ENCODE measurements around the gene MELTF. TPM values are rescaled to one million over a fixed set of nuclear protein-coding genes. Genes with fewer than 3 reads are reported as not detected.

MELTF gene
- total RNA-seq, 1 experiment from 2014 or later: 9.2 TPM

DNA sequence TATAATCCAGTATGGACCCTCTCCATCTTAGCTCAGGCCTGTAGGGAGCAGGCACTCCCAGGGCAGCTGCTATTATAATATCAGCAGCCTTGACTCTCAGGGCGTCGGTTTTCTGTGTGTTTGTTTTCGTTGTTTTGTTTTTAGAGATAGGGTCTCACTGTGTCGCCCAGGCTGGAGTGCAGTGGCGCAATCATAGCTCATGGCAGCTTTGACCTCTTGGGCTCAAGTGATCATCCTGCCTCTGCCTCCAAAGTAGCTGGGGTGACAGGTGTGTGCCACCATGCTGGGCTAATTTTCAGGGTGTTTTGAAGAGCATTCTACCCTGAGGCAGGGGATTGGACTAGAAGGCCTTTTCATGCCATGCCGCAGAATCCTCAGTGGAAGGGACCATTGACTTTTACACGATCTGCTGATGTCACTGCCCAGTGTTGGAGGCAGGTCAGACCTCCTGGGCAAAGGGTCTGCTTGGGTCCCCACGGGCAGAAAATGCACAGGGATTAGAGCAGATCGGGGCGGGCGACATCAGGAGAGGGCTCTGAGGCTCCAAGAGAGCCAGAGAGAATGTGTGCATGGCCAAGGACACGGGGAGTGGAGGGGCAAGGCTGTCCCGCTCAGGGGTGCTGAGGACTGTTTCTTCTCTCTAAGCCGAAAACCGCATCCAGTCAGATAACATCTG is 7.8 kb downstream of the MELTF start:
- no peak overlapping the region for H3T11ph ChIP-seq (ENCODE audit: low read length)
- H2BK12ac ChIP-seq (ENCODE audit: insufficient read length, low read depth, low read length): no peak overlapping the region
- H3K27me3 ChIP-seq (ENCODE audit: insufficient read depth, low read length): no peaks in the 10 kb centered on the region
- H2AFZ ChIP-seq (ENCODE audit: low read length): no peak overlapping the region
- no peak overlapping the region for H2BK5ac ChIP-seq (ENCODE audit: insufficient read length, low read length)
- H3K9ac ChIP-seq (ENCODE audit: extremely low read depth, insufficient read length, low read length): no peak overlapping the region
- H3K4me2 ChIP-seq (ENCODE audit: insufficient read depth, insufficient read length, low read length): no peak overlapping the region
- no peaks in the 10 kb centered on the region for H4K20me1 ChIP-seq (ENCODE audit: control insufficient read depth, insufficient read depth, insufficient read length)
- H3K56ac ChIP-seq (ENCODE audit: insufficient read length, low read depth, low read length): no peak overlapping the region
- H2AK5ac ChIP-seq (ENCODE audit: insufficient read length, low read length): no peak overlapping the region
- H4K8ac ChIP-seq (replicated peaks; ENCODE audit: insufficient read length, low read depth, low read length): no peak overlapping the region
- H3K9me3 ChIP-seq (ENCODE audit: control insufficient read depth, low read depth, low read length): no peaks in the 10 kb centered on the region
- Mint-ChIP-seq H3K9me3 (no peaks in the 10 kb centered on the region), H3K36me3 (ENCODE audit: insufficient read depth in 1 of 3, low read depth in 3 of 3) (peaks cover 0 to 7% (median 0%) of the 10 kb centered on the region in 3 experiments; a peak in 1 of 7 replicates), H3K27me3 (ENCODE audit: low read depth) (peaks cover 13% of the 10 kb centered on the region), H3K27ac (no peak overlapping the region), H3K4me3 (no peak overlapping the region; a peak in 1 of 5 replicates), H3K4me1 (peaks cover 27 to 28% of the 10 kb centered on the region in 2 experiments)
- H4K91ac ChIP-seq (ENCODE audit: insufficient read length, low read depth, low read length): no peak overlapping the region
- no peak overlapping the region for H3K4ac ChIP-seq (ENCODE audit: low read depth, low read length)
- no peak overlapping the region for H3K23ac ChIP-seq (ENCODE audit: insufficient read length, low read depth, low read length)
- no peak overlapping the region for H2BK20ac ChIP-seq (ENCODE audit: low read depth, low read length, poor library complexity, severe bottlenecking)
- no peaks in the 10 kb centered on the region; the same call in 1 of the 2 replicates for H3K4me1 ChIP-seq (ENCODE audit: insufficient read depth, low read length)
- H3K18ac ChIP-seq (ENCODE audit: insufficient read length, low read depth, low read length): no peak overlapping the region
- H2BK15ac ChIP-seq (ENCODE audit: low read depth, low read length): no peak overlapping the region
- H3K79me1 ChIP-seq (ENCODE audit: insufficient read depth, low read depth, low read length, poor library complexity, severe bottlenecking): no peaks in the 10 kb centered on the region
- no peak overlapping the region for H3K14ac ChIP-seq (ENCODE audit: insufficient read depth, low read length)
- no peak for DNase-seq
- no peak overlapping the region for H4K5ac ChIP-seq (ENCODE audit: insufficient read length, low read depth, low read length)
- no peak overlapping the region for H3K27ac ChIP-seq (ENCODE audit: insufficient read length, low read depth, low read length)
- H2BK120ac ChIP-seq (ENCODE audit: low read depth, low read length, poor library complexity, severe bottlenecking): no peak overlapping the region
- TF ChIP-seq, protein P1, sequence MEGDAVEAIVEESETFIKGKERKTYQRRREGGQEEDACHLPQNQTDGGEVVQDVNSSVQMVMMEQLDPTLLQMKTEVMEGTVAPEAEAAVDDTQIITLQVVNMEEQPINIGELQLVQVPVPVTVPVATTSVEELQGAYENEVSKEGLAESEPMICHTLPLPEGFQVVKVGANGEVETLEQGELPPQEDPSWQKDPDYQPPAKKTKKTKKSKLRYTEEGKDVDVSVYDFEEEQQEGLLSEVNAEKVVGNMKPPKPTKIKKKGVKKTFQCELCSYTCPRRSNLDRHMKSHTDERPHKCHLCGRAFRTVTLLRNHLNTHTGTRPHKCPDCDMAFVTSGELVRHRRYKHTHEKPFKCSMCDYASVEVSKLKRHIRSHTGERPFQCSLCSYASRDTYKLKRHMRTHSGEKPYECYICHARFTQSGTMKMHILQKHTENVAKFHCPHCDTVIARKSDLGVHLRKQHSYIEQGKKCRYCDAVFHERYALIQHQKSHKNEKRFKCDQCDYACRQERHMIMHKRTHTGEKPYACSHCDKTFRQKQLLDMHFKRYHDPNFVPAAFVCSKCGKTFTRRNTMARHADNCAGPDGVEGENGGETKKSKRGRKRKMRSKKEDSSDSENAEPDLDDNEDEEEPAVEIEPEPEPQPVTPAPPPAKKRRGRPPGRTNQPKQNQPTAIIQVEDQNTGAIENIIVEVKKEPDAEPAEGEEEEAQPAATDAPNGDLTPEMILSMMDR (conservative IDR thresholded peaks at IDR 0.05): no peak
- H3K79me2 ChIP-seq (ENCODE audit: insufficient read depth, low read length): no peaks in the 10 kb centered on the region
- WGBS (ENCODE audit: extremely low coverage, insufficient read length, low lambda C conversion rate): no CpG with 5 or more reads among the region's 15 CpGs
- no peaks in the 10 kb centered on the region for H3K23me2 ChIP-seq (ENCODE audit: insufficient read length, low read depth, low read length, poor library complexity, severe bottlenecking)

Measured in H9 (cell line).